GM19240 (cell line): ENCODE results near the gene PEX10.

Experiments
- DNase-seq: peaks from one replicate; pipeline ENCODE4 v3.0.0; 2011; ENCODE audit warnings: low spot score; ENCODE audit not compliant: insufficient read length

PEX10 gene

GRCh38 chr1:2389644-2390043 is 22.7 kb downstream of the PEX10 start:
- DNase-seq: no peak

- no peak for DNase-seq
Observed at GRCh38 chr1:2388004-2388913, 24.1 kb downstream of the PEX10 start.

- DNase-seq: no peak
Observed at GRCh38 chr1:2386636-2387611, 25.4 kb downstream of the PEX10 start.

- DNase-seq: no peak
Observed at GRCh38 chr1:2385606-2386280, 26.6 kb downstream of the PEX10 start.

- DNase-seq: no peak
Observed at GRCh38 chr1:2384941-2385481, 27.4 kb downstream of the PEX10 start.

GRCh38 chr1:2384130-2384860 is 28.1 kb downstream of the PEX10 start:
- no peak for DNase-seq

GRCh38 chr1:2383576-2383975 is 28.8 kb downstream of the PEX10 start:
- no peak for DNase-seq

- DNase-seq: no peak
Observed at GRCh38 chr1:2382621-2383361, 29.6 kb downstream of the PEX10 start.

- DNase-seq: peak; percentile 93
Observed at GRCh38 chr1:2381741-2382620, 30.4 kb downstream of the PEX10 start.

GRCh38 chr1:2380816-2381591 is 31.4 kb downstream of the PEX10 start:
- DNase-seq: no peak

- no peak for DNase-seq
Observed at GRCh38 chr1:2379733-2380404, 32.5 kb downstream of the PEX10 start.

GRCh38 chr1:2378956-2379732 is 33.2 kb downstream of the PEX10 start:
- DNase-seq: no peak

GRCh38 chr1:2378441-2378851 is 33.9 kb downstream of the PEX10 start:
- no peak for DNase-seq

GRCh38 chr1:2377751-2378440 is 34.5 kb downstream of the PEX10 start:
- DNase-seq: no peak

- DNase-seq: no peak
Observed at GRCh38 chr1:2376931-2377672, 35.3 kb downstream of the PEX10 start.
